Measurements from ENCODE around the gene GTF3A.
"Not testable (repeated sequence)": the region's sequence is repeated elsewhere in the genome, so short reads cannot be mapped to it uniquely, and the experiment has no call there.

GTF3A gene

DNA sequence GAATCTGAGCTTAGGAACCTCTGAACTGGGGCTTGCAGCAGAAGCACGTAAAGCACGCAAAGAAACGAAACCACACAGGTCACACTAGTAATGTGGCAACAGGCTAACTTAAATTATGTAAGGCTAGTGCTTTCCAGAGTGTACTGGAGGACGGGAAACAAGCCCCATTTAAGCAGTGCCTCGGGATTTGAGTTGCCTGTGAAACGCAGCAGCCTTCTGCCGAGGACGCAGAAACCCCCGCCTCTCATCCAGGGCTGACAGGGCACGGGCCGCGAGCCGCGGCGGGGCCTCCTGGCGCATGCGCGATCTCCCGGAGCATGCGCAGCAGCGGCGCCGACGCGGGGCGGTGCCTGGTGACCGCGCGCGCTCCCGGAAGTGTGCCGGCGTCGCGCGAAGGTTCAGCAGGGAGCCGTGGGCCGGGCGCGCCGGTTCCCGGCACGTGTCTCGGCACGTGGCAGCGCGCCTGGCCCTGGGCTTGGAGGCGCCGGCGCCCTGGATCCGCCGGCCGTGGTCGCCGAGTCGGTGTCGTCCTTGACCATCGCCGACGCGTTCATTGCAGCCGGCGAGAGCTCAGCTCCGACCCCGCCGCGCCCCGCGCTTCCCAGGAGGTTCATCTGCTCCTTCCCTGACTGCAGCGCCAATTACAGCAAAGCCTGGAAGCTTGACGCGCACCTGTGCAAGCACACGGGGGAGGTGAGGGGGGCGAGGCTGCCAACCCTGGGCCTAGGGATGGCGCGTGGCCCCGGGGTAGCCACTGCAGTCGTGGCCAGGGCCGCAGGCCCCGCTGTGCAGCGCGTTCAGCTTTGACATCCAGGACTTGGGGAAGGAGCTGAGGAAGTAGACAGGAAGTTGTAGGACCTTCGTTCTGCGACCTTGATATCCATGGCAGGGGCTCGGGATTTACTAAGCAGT, at the start of gene GTF3A:
GTF3A (plus strand) TSS at position 374 of the 912 bp plus-strand sequence.
- peak; percentile 85 to 87 for DNase-seq

DNA sequence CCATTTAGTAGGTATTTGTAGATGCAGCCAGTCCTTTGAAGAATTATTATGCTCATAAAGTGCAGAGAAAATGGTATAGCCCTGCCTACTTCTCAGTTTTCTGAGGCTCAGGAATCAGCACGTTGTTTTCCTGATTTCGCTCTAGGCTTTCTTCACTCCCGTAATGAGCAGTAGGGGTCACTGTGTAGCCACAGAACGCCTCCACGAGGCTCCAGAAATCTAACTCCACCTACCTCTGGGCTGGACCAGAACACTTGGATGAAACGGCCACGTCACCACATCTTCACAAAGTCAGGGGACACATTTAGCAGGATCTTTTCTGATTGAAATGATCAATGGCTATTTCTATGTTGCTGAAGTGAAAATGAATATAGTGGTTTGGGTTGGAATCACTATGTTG, 49.8 kb upstream of the GTF3A start:
- peak; percentile 50 to 61 for DNase-seq

DNA sequence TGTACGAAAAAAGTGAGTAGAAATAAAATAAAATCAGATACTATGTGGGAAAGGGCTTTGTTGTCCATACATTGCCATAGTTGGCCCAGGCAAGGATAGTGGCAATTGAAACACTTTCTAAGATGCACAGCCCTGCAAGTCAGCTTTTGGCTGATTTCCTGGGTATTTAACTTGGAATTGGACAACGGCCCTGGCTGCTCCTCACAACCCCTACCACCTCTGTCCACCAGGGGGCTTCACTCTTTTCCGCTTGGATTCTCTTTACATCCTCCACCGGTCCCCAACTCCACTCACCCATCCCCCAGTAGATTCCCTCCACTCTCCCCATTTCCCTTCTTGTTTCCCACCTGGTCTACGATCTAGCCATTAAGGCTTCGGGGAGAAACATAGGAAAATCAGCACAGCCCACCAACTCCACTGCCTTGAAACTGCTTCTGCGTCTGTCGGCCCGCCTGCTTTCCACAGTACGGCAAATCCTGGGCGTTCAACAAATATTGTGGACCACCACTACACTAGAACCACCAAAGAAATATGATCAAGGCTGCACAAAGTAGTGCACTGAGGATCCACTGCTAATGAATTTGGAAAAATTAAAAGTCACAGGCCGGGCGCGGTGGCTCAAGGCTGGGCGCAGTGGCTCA, 48.6 kb upstream of the GTF3A start:
- peak; percentile 73 to 74 for DNase-seq

DNA sequence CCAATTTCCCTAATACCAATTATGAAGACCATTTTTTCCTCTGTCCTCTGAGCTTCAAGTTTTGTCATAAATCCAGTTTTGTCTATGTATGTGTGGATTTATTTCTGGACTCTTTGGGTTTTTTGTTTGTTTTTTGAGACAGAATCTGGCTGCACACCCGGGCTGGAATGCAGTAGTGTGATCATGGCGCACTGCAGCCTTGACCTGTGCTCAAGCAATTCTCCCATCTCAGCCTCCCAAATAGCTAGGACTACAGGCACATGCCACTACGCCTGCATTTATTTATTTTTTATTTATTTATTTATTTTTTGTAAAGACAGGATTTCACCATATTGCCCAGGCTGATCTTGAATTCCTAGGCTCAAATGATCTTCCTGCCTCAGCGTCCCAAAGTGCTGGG, 45.3 kb upstream of the GTF3A start:
- DNase-seq, result no peak

DNA sequence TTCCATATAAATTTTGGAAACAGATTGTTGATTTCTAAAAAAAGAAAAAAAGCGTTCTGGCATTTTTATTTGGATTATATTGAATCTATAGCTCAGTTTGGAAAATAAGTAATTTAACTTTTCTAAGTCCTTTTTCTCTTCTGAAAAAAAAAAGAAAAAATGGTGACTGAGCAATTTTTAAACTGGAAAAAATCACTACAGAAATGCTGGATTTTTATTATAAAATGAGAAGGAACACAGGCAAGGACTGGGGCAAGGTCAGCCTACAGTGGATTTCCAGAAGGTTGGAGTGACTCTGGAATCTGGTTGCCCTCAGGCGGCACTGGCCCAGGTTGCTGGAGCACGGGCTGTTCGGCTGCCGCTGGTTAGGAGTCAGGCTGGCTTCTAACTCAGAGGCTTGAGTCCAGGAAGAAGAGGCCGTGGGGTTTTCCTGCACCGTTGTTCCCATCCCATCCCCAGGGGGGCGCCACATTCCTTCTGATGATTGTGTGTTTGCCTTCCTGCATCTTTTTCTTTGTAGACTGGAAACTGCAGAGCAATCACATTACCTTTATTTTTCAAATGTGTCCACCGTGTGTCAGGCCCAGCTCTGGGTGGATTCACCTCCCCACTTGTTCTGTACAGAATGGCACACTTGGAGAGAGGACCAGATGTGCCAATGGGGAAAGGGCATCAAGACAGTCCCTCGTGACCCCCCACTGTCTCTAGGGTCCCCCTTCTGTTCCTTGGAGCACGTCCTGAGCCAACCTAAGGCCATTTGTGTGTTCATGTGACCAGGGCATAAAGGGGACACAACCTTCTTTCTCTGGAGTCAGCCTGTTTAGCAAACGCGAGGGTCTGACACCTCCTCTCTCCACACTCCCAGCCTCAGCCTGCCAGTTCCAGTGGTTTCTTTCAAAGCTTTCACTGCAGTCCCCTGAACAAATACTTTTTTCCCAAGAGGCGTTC, 44.5 kb upstream of the GTF3A start:
- DNase-seq, result peak; percentile 60 to 69

DNA sequence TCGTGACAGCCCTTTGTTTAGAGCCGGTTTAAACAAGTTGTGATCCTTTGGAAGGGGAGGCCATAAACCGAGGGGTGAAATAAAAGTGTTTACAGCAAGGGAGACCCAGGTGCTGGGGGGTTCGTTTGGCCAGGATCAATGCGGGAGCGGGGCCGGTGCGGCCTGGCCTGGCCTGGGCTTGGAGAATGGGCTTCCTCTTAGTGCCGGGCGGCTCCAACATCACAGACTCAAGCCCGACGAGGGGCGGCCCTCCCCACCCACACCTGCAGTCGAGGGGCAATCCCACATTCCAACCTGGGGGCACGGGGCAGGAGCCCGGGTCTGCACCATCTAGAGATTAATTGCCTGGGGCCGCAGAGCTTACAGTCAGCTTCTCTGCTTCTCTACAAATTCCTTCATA, 42.8 kb upstream of the GTF3A start:
- DNase-seq, result no peak

DNA sequence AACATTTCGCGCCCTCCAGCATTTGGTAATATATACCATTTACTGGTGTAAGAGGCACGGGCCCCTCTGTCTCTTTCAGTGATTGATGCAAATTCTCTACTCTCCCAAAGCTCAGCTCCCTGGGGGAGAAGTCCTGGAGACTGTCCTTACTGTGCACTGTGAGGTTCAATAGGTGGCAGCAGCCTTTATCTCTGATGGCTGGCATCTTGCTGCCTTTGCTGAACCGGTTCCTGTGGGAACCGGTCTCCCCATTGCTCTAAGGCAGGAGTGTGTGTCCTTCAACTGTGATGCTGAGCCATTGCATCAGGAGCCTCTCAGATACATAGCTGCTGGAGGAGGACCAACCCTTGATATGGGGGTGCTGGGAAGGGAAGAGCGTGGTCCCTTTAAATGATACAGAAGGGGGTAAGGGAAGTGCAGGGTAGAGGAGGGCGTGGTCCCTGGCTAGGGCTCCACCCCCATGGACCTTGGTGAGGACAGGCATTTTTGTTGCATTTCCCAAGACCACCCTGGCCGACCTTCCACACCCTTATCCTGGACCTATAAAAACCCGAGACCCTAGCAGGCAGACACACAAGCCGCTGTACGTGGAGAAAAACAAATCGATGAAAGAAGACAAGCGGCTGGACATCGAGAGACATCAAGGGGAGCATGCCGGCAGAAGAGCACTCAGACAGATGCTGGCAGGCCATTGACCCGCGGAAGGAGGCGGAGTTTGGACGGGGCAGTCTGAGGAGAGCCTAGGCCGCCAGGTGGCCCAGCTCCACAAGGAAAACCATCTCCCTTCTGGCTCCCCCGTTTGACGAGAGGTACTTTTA, 41.1 kb upstream of the GTF3A start:
- DNase-seq, result no peak

DNA sequence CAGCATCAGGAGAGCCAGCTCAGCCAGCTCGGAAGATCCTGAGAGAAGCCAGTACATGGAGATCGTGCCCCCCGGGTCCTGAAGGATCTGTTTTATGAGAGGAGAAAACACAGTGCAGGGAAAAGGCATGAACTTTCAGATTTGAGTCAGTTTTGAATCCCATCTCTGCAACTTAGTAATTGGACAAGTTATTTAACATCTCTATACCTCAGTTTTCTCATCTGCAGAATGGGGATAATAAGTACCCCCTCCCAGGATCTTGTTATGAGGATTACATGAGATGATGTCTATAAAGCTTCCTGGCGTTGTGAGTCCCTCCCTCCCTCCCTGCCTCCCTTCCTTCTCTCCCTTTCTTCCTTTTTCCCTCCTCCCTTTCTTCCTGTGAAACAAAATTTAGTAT, 40.1 kb upstream of the GTF3A start:
- no peak for DNase-seq

DNA sequence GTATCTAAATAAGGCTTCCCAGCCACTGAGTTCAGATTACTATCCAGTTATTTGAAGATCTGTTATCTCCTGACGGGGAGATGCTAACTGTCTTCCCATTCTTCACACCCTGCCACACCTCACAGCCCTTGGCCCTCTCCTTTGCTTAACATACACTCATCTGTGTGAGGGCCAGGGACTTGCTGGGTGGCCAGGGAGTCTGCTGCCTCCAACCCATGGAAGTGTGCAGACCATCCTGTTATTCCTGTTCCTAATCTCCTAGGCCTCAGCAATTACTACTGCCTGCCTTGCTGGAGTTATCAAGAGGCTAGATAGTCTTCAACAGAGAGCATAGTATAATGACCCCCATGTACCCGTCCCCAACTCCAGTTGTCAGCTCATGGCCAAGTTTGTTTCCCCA, 36.2 kb upstream of the GTF3A start:
- no peak for DNase-seq

DNA sequence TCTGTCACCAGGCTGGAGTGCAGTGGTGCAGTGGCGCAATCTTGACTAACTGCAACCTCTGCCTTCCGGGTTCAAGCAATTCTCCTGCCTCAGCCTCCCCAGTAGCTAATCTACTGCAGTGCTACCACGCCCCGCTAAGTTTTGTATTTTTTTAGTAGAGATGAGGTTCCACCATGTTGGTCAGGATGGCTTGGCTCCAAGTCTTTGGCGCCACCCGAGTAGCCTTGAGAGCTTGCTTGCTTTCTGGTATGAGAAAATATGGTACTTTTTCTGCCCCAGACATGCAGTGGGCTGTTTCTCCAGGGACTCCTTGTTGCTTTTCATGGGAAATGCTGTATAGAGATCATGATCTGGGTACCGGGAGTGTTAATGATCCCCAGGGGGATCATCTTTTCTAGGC, 34.5 kb upstream of the GTF3A start:
- no peak for DNase-seq

DNA sequence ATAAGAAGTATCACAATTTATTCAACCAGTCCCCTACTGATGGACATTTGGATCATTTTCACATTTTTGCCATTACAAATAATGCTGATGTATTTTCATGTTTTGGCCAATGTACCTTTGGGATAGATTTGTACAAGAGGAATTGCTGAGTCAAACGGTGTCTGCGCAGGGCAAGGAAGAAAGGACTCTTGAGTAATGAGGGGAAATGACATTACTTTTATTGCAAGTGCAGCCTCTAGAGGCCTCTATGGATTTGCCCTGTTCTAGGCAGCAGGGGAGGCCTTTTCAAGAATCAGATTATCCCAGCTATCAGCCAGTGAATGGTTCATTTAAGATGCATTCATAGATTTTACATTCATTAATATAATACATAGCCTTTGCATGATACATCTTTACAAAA, 32.9 kb upstream of the GTF3A start:
- DNase-seq, result no peak

DNA sequence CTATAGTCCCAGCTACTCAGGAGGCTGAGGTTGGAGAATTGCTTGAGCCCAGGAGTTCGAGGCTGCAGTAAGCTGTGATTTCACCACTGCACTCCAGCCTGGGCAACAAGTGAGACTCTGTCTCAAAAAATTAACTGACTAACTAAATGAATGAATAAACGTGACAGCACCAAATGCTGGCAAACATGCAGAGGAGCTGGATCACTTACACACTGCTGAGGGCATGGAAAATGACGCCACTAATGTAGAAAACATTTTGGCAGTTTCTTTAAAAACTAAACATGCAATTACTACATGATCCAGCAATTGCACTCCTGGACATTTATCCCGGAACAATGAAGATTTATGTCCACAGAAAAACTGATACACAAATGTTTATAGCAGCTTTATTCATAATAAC, 31.3 kb upstream of the GTF3A start:
- DNase-seq, result no peak

DNA sequence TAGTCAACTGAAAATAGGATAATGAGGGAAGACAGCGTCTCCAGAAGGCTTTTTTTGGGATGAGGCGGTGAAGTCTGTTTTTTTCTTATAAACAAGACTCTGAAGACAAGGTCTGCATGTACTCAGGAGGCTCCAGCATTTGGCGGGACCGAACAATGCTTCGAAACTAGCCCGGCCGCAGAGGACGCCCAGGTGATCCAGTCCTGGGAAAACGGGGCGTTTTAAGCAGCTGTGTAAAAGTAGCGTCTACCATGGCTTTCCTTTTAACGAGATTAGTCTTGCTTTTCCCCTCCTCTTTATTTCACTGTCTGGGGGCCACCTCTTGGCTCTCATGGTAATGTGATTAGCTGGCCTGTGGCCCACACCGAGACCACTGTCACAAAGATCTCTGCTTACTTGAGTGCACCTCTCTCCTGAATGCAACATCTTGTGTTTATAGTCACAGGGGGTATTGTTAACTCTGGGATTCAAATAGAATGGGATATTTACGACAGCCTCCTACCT, 29.4 kb upstream of the GTF3A start:
- DNase-seq, result no peak

DNA sequence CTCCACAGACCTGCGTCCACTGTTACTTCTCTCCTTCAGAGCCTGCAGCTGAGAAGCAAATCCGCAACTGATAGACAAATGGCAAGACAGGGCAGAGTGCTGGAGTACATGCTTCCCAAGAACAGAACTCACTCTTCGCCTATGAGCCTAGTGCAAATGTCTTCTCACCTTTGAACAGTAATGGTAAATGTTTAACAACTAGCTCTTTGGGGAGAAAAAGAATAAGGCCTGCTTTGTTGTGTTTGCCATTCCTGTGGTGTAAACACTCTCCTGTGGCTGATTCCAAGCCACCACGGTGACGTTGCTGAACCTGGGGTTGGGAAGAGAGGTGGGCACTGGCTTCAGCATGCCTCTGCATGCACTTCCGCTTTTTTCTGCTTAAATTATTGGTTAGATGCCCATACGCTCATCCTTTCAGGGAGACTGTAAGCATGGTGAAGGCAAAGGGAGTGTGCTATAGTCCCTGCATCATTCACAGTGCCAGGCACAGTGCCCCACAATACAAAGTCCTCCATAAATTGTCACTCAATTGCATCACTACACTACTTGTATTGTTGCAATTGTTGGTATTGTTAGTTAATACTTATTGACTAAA, 28.1 kb upstream of the GTF3A start:
- no peak for DNase-seq

DNA sequence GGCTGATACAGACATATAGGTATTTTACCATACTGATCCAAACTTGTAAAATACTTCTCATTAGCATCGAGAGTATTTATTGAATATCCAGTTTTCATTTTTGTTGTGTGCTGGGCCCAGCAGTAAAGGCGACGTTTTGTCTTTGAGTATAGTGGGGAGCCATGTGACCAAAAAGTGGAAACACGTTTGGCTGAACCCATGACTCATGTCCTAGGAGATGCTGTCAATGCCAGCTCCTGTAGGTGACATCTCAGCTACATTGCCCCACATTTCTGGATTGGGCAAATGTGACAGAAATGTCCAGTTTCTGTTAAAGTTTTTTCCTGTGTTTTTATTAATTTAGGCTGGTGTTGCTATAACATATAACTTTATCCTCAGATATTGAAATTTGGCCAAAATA, 26.1 kb upstream of the GTF3A start:
- no peak for DNase-seq

DNA sequence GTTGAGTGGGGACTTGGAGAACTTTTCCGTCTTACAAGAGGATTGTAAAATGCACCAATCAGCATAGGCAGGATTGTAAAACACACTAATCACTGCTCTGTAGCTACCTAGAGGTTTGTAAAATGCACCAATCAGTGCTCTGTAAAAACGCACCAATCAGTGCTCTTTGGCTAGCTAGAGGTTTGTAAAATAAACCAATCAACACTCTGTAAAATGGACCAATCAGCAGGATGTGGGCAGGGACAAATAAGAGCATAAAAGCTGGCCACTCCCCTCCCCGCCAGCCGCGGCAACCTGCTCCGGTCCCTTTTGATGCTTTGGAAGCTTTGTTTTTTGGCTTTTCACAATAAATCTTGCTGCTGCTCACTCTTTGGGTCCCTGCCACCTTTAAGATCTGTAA, 24.0 kb upstream of the GTF3A start:
- not testable (repeated sequence) for DNase-seq

DNA sequence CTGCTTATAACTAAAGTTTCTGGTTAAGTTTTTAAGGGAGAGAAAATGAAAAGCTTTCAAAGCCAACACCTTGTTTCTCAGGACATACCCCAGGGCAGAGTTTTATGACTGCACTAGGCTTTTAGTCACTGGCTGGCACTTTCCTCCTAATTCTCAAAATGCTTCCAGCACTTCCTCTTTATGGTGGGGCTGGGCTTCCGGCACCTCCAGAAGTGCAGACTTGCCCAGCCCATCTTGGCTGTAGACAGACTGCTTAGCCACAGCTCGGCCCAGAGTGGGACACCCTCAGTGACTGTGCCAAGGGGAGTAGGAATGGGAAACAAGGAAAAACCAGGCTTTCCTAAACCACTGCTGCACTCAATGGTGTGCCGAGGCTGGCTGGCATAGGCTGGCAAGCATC, 23.2 kb upstream of the GTF3A start:
- DNase-seq, result no peak

DNA sequence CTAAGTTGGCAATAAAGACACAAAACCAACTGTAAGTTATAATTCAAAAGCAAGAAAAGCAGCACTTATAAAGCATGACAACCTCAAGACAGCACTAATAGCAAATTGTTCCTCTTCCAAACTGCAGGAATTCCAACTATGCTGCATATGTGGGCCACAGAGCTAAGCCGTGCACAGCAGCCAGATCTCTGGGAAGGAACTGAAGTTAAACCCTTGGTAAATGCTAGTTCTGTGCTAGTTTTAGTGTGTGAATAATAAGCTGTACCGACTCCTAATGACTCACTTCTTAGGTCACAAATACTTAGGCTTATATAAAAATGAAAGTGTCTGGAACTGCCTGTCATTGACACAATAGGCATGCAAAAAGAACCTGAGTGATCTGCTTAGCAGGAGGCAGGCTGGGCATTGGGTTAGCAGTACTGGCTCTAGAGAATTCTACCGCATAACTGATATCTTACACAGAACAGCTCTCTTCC, 21.2 kb upstream of the GTF3A start:
- no peak for DNase-seq

DNA sequence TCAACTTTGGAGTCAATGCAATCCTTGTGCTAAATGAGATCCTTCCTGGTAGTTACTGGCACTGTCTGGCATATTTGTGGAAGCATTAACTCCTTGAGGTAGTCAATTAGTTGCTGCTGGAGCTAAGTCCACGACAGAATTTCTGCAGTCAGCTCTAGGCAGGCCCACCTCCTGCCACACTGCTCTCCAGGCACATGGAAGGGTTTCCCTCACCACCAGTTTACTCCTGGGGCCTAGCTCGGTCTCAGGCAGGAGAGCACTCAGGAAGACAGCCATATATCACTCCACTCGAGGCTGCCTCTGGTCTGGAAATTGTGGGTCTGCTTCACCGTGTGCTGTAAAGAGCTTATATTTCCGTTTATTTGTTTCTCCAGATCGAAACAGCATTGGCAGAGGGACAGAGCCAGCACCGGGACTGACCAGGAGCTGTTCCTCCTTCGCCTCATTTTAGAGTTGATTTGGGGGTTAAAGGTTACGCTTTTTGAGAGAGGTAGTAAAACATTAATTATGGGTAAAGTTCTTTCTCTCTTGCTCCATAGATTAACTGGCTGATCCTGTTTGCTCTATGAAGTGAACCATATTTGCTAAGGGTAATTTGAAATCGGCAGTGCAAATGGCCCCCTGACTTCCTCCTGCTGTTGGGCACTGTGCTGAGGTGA, 20.6 kb upstream of the GTF3A start:
- no peak for DNase-seq

DNA sequence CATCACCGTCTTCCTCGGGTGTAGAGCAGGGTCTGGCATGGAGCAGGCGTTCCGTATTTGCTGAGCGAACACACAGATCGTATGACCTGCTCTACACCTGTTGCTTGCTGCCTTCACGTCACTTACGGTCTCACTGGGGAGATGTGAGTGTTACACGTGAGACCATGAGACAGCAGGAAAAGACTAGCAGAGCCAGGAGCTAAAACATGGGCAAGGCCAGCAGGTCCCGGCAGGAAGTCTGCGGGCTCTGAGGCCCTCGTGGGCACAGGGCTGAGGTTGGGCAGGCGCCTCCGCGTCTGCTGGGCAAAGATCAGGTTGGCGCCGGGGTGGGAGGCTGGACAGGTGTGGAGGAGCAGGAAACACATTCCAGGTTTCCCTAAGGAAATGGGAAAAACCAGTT, 19.7 kb upstream of the GTF3A start:
- DNase-seq, result no peak

DNA sequence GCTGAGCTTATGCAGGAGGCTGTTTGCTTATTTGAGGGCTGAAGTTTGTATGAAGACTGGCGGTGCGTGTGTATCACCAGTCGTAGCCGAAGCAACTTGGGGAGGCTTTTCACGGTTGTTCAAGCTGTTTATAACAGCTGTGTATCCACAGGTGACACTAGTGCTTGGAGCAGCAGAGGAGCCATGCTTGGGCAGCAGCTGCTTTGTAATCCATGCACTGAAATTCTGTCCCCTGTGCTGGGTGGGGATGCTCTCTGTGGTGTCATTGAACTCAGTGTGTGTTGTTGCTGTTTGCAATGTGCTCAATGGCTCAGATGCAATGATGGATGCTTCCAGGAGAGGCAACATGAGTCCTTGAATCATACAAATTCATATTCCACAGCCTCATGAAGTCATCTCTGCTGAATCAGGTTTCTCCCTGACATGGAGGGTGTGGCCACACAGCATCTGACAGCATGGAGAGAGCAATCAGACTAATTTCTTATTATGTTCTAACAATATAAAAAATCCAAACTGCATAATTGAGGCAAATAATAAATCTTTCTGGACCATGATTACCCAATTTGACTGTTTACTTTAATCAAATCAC, 18.8 kb upstream of the GTF3A start:
- DNase-seq, result no peak
